Type B pancreatic cell (in vitro differentiated cells): ENCODE results near the gene EVA1C. TPM values are rescaled to one million over a fixed set of nuclear protein-coding genes. Genes with fewer than 3 reads are reported as not detected.
"Not testable (repeated sequence)": the region's sequence is repeated elsewhere in the genome, so short reads cannot be mapped to it uniquely, and the experiment has no call there.

Source experiments
- DNase-seq: peaks from one replicate; pipeline ENCODE4 v3.0.0; 2021; ENCODE audit warnings: mixed read lengths; ENCODE audit not compliant: unreplicated experiment; ENCODE audit errors: extremely low spot score
- H3K27ac Mint-ChIP-seq: 2 replicates; pipeline ENCODE4 v1.8.0; 2021; ENCODE audit warnings: mild to moderate bottlenecking, mixed read lengths
- H3K27me3 Mint-ChIP-seq: 2 replicates; pipeline ENCODE4 v1.8.0; 2021; ENCODE audit warnings: mixed read lengths
- H3K36me3 Mint-ChIP-seq: 2 replicates; pipeline ENCODE4 v1.8.0; 2021; ENCODE audit warnings: mixed read lengths
- H3K4me1 Mint-ChIP-seq: one replicate; pipeline ENCODE4 v1.8.0; 2021; ENCODE audit warnings: mixed read lengths; ENCODE audit not compliant: unreplicated experiment
- H3K4me3 Mint-ChIP-seq: 2 replicates; pipeline ENCODE4 v1.8.0; 2021; ENCODE audit warnings: mild to moderate bottlenecking, mixed read lengths
- H3K9me3 Mint-ChIP-seq: 2 replicates; pipeline ENCODE4 v1.8.0; 2021; ENCODE audit warnings: mixed read lengths
- total RNA-seq: library from RNA; stranded (reverse); gene quantifications from 2 replicates; pipeline ENCODE4 v1.2.1, GENCODE V29; 2021; ENCODE audit warnings: low replicate concordance
- TF ChIP-seq, protein P1 (sequence below): fragments of 200-600 bp; sonication (generic); conservative IDR thresholded peaks from 2 replicates; pipeline ENCODE4 v1.5.0; 2021; ENCODE audit warnings: antibody characterized with exemption, mild to moderate bottlenecking

The EVA1C gene
- total RNA-seq, 1 donor from 2014 or later = 0.63 TPM

DNA sequence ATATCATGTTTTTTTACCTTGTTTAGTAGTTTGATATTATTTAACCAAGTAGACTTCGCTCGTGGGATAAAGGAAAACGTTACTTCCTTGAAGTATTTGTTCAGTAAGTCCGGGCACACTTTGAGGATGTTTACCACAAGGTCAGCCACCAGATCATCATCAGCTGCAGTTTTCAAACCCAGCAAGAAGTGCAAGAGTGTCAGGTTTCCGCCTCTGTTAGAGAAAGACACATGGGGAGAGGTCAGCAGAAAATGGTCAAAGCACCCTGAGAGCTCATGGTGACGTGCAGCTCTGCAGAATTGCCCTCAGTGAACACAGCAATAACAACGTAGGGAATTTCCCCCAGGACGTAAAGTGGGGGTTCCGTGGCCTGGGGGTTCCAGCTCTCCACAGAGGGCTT, 44.1 kb upstream of the EVA1C start:
- Mint-ChIP-seq H3K36me3 (peaks cover 36% of the 10 kb centered on the region), H3K9me3 (no peaks in the 10 kb centered on the region), H3K4me1 (peaks cover 30% of the 10 kb centered on the region), H3K4me3 (no peak overlapping the region), H3K27ac (peak overlapping the region; percentile 8), H3K27me3 (no peaks in the 10 kb centered on the region)
- TF ChIP-seq, protein P1, sequence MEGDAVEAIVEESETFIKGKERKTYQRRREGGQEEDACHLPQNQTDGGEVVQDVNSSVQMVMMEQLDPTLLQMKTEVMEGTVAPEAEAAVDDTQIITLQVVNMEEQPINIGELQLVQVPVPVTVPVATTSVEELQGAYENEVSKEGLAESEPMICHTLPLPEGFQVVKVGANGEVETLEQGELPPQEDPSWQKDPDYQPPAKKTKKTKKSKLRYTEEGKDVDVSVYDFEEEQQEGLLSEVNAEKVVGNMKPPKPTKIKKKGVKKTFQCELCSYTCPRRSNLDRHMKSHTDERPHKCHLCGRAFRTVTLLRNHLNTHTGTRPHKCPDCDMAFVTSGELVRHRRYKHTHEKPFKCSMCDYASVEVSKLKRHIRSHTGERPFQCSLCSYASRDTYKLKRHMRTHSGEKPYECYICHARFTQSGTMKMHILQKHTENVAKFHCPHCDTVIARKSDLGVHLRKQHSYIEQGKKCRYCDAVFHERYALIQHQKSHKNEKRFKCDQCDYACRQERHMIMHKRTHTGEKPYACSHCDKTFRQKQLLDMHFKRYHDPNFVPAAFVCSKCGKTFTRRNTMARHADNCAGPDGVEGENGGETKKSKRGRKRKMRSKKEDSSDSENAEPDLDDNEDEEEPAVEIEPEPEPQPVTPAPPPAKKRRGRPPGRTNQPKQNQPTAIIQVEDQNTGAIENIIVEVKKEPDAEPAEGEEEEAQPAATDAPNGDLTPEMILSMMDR = no peak
- no peak for DNase-seq

DNA sequence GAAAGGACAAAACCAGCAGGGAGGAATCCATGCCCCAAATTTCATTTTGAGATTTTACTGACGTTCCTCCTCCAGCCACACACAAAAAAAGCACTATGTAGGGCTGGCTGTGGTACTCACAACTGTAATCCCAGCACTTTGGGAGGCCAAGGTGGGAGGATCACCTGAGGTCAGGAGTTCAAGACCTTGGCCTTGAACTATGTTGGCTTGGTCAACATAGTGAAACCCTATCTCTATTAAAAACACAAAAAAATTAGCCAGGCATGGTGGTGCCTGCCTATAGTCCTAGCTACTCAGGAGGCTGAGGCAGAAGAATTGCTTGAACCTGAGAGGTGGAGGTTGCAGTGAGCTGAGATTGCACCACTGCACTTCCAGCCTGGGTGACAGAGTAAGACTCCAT, 43.5 kb upstream of the EVA1C start:
- DNase-seq, H3K27ac Mint-ChIP-seq, H3K4me3 Mint-ChIP-seq, H3K9me3 Mint-ChIP-seq, H3K27me3 Mint-ChIP-seq: not testable (repeated sequence)
- H3K36me3 Mint-ChIP-seq = peaks cover 36% of the 10 kb centered on the region
- H3K4me1 Mint-ChIP-seq = peaks cover 30% of the 10 kb centered on the region

DNA sequence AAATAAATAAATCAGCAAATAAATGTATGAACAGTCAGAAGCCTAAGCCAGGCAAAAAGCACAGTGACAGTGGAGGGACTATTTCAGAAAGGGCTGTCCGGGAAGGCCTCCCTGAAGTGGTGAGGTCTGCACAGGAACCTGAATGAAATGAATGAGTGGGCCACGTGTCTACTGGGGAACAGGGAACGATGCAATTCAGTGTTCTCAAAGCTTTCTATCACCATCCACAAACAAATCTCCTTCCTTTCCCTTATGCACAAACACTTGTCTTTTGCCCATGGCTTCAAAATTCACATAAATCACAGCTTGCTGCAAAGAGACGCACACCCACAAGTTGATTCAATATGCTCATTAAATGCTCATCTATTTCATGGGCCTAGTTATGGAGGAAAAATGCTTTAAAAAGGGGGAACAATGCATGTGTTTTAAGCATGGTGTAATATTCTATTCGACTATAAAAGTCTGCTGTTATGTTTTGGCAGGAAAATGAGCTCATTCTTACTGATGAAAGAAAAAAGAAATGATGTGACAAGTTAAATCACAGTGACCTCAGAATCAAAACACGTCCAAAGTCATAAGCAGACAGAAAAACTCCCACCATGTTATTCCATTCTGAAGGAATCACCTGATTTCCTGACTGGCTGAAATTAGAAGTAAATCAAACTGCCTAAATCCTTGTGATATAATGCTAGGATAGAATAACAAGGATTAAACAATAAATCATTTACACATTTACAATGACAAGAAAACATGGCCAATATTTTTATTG, 41.3 kb upstream of the EVA1C start:
- peaks cover 23% of the 10 kb centered on the region for H3K4me1 Mint-ChIP-seq
- no peaks in the 10 kb centered on the region for H3K27me3 Mint-ChIP-seq
- peak overlapping the region; percentile 21 for H3K27ac Mint-ChIP-seq
- H3K4me3 Mint-ChIP-seq = no peak overlapping the region
- peaks cover 30% of the 10 kb centered on the region for H3K36me3 Mint-ChIP-seq
- TF ChIP-seq, protein P1 = no peak
- no peak for DNase-seq
- no peaks in the 10 kb centered on the region for H3K9me3 Mint-ChIP-seq

DNA sequence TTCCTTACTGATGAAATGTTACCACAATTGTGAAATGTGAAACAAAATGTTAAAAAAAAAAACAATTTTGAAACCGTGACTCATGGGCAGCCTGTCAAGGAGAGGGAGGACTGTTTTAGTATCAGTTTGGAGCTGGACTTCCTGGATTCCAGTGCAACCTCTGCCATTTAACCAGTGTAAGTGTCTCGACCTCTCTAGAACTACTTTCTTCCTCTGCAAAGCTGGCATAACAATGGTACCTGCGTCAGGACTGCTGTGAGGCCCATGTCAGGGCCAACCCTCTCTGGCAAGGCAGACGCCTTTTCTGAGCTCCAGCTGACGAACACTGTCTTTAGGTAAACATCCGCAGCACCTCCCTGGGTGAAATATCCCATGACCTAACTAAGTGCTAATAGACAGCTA, 40.6 kb upstream of the EVA1C start:
- H3K9me3 Mint-ChIP-seq = no peaks in the 10 kb centered on the region
- no peaks in the 10 kb centered on the region for H3K27me3 Mint-ChIP-seq
- no peak overlapping the region for H3K4me3 Mint-ChIP-seq
- TF ChIP-seq, protein P1 = no peak
- no peak for DNase-seq
- H3K4me1 Mint-ChIP-seq = peaks cover 23% of the 10 kb centered on the region
- H3K36me3 Mint-ChIP-seq = peaks cover 27% of the 10 kb centered on the region
- peak overlapping the region; percentile 70 for H3K27ac Mint-ChIP-seq

DNA sequence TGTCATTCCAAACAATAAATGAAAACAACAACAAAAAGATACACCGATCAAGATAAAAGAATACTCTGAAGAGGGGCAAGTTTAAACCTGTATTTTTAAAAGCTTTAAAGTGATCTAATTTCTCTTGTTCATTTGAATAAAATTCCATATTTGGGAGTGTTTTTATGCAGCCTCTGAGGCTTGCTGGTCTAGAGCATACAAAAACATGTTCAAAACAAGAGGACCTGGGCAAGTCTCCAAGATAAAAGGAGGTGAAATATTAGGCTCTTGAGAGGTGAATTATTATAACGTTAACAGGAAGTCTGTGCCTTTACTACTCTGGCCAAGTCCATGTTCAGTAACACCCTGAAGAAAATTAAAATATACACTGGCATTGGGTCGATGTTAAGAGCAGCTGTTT, 39.8 kb upstream of the EVA1C start:
- no peak for DNase-seq
- Mint-ChIP-seq H3K36me3 (peaks cover 22% of the 10 kb centered on the region), H3K27ac (no peak overlapping the region), H3K4me1 (peaks cover 23% of the 10 kb centered on the region), H3K27me3 (no peaks in the 10 kb centered on the region), H3K4me3 (no peak overlapping the region), H3K9me3 (no peaks in the 10 kb centered on the region)
- TF ChIP-seq, protein P1 = no peak

DNA sequence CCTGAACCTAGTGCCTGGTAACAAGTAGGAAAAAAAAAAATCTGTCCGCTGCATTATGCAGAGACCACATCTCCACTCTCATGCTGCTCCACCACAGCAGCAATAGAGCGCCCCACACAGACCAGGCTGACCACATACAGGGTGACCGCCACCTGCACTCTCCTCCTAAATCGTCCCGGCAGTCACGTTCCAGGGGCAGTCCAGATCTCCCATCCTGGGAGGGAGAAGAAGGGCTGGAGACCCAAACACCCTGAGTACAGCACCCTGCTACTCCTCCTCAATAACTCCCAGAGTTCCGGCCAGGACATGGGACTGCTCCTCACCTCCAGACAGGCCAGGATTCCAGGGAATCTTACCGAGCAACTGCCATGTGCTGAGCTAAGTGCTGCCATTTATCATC, 35.0 kb upstream of the EVA1C start:
- peaks cover 21% of the 10 kb centered on the region for H3K36me3 Mint-ChIP-seq
- DNase-seq = no peak
- H3K27me3 Mint-ChIP-seq = no peaks in the 10 kb centered on the region
- H3K4me3 Mint-ChIP-seq = no peak overlapping the region
- TF ChIP-seq, protein P1 = no peak
- no peaks in the 10 kb centered on the region for H3K9me3 Mint-ChIP-seq
- no peak overlapping the region for H3K27ac Mint-ChIP-seq
- peaks cover 9% of the 10 kb centered on the region for H3K4me1 Mint-ChIP-seq
